ENCODE data around the gene ZNF75A.
A peak's percentile ranks its signal among the peaks of the same experiment; 100 is the strongest.
"Not testable (repeated sequence)": the region's sequence is repeated elsewhere in the genome, so short reads cannot be mapped to it uniquely, and the experiment has no call there.

The ZNF75A gene

DNA sequence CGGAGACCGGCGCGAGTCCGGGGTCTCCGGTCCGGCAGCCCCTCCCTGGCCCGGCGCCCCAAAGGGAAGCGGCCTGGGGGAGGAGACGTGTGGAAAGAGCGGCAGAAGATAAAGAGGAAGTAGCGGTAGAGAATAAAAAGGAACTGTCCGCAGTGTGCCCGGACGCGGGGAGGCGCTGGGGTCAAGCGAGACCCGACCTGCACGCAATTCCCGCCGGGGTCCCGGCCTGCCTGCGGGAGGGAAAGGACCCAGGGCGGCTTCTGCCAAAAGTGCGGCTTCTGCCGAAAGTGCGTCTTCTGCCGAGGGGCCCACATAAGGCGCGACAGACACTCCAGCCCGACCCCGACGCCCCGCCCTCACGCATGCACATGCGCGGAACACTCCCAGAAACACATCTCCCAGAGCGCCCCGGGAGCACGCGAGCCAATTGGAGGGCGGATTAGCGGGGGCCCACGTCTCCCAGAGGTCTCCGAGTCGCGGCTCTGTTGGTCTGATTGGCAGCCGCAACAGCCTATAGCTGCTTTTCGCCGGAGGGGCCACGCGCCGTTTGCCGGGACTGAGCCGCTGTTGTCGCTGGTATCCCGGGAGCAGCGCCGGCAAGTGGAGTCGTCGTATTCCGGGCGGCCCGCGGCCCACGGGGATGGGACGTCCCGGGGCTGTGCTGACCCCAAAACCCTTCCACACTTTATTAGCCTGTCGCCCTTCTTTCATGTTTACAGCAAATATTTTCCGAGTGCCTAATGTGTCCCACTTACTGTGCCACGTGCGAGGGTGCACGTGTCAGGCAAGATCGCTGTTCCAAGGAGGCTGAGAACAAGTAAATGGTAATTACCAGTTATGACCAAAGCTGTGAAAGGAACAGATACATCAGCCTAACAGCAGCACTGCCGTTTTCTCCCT is 40.9 kb upstream of the ZNF75A start:
- TF ChIP-seq, protein P1, sequence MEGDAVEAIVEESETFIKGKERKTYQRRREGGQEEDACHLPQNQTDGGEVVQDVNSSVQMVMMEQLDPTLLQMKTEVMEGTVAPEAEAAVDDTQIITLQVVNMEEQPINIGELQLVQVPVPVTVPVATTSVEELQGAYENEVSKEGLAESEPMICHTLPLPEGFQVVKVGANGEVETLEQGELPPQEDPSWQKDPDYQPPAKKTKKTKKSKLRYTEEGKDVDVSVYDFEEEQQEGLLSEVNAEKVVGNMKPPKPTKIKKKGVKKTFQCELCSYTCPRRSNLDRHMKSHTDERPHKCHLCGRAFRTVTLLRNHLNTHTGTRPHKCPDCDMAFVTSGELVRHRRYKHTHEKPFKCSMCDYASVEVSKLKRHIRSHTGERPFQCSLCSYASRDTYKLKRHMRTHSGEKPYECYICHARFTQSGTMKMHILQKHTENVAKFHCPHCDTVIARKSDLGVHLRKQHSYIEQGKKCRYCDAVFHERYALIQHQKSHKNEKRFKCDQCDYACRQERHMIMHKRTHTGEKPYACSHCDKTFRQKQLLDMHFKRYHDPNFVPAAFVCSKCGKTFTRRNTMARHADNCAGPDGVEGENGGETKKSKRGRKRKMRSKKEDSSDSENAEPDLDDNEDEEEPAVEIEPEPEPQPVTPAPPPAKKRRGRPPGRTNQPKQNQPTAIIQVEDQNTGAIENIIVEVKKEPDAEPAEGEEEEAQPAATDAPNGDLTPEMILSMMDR (conservative IDR thresholded peaks at IDR 0.05; ENCODE audit: low read depth), result no peak; the same call in 1 of the 2 replicates
- ChIA-PET POLR2A (ENCODE audit: low non-redundant PET) (interaction anchor here (0.8 to 1.0 kb wide), 2 partner anchors 11 to 137 kb away, joined by 3 to 13 read pairs; partner anchors contain the start of genes ZNF174 and ZSCAN32), CTCF (interaction anchor here (0.5 to 0.9 kb wide), 2 partner anchors 18 to 236 kb away, joined by 3 read pairs; partner anchors contain the start of gene CLUAP1)
- peak; percentile 96 for DNase-seq (ENCODE audit: low spot score)
- H3K27ac ChIP-seq, result peak overlapping the region; percentile 99

DNA sequence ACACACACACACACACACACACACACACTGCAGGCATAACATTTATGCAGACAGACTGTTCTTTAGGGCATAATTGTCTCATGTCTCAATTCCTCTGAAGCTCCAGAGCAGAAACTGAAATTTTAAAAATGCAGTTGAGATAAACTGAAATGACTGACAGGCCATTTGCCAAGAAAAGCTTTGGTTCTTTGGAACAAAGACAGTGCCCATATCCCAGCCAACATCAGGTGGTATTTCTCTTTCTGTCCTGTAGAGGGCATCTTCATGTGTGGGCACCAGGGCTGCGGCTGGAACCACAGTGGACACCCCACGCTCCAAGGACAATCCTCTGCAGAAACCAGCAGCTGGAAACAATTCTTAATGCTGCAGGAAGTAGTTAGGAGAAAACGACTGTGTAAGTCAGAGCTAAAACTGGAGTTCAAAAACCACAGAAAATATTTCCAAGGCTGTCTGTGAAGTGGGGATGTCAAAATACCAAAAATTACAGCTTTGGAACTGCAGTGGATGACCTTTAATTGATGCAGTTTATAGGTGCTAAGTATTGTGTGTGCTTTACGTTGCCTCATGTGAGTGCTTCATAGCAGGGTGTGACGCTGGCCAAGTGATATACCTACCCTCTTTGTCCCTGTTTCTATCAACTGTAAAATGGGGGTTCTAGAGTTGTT is 38.3 kb upstream of the ZNF75A start:
- DNase-seq (ENCODE audit: low spot score), result no peak

GRCh38 chr16:3268294-3268693 is 37.0 kb upstream of the ZNF75A start:
- POLR2A ChIA-PET (ENCODE audit: low non-redundant PET), result no interaction called here
- CTCF ChIA-PET, result no interaction called here
- TF ChIP-seq, protein P1 (conservative IDR thresholded peaks at IDR 0.05; ENCODE audit: low read depth), result no peak
- DNase-seq (ENCODE audit: low spot score), result no peak
- no peak overlapping the region for H3K27ac ChIP-seq

More for the DNA sequence above, 38.3 kb upstream of the ZNF75A start:
- TF ChIP-seq, protein P1 (conservative IDR thresholded peaks at IDR 0.05; ENCODE audit: low read depth), result no peak; the same call in 1 of the 2 replicates
- H3K27ac ChIP-seq, result no peak overlapping the region
- POLR2A ChIA-PET (ENCODE audit: low non-redundant PET), result interaction anchor here (1.1 kb wide), 1 partner anchor 16 kb away, joined by 3 read pairs; no protein-coding TSS in a partner anchor
- CTCF ChIA-PET, result interaction anchor here (0.6 to 1.6 kb wide), 6 partner anchors 10 to 195 kb away, joined by 3 to 5 read pairs (median 4); no protein-coding TSS in a partner anchor

DNA sequence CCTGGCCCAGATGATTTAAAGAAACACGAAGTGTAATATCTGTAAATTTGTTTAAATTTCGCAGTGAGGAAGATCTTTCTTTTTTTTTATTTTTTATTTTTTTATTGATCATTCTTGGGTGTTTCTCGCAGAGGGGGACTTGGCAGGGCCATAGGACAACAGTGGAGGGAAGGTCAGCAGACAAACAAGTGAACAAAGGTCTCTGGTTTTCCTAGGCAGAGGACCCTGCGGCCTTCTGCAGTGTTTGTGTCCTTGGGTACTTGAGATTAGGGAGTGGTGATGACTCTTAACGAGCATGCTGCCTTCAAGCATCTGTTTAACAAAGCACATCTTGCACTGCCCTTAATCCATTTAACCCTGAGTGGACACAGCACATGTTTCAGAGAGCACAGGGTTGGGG is 34.6 kb upstream of the ZNF75A start:
- CTCF ChIA-PET; DNase-seq (ENCODE audit: low spot score); POLR2A ChIA-PET (ENCODE audit: low non-redundant PET); H3K27ac ChIP-seq: not testable (repeated sequence)

GRCh38 chr16:3271281-3271680 is 34.0 kb upstream of the ZNF75A start:
- CTCF ChIA-PET; DNase-seq (ENCODE audit: low spot score); POLR2A ChIA-PET (ENCODE audit: low non-redundant PET); H3K27ac ChIP-seq: not testable (repeated sequence)

DNA sequence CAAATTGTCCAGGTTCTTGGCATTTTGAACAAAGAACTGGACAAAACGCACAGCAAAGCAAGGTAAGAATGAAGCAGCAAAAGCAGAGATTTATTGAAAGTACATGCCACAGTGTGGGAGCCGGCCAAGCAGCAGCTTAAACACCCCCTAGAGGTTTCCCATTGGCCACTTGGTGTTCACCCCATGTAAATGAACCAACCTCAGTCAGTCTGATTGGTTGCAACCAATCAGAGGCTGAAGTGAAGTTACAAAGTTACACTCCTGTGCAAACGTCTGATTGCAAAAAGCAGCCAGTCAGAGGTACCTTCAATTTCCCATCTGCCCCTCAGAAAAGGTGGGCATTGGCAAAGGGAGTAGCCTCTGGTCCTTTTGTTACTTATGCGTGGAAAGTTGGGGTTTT is 30.8 kb upstream of the ZNF75A start:
- TF ChIP-seq, protein P1 (conservative IDR thresholded peaks at IDR 0.05; ENCODE audit: low read depth), result no peak
- POLR2A ChIA-PET (ENCODE audit: low non-redundant PET), result no interaction called here
- DNase-seq (ENCODE audit: low spot score), result no peak
- no peak overlapping the region for H3K27ac ChIP-seq
- CTCF ChIA-PET, result no interaction called here

- ChIA-PET CTCF (no interaction called here), POLR2A (ENCODE audit: low non-redundant PET) (no interaction called here)
- no peak for DNase-seq (ENCODE audit: low spot score)
- TF ChIP-seq, protein P1 (conservative IDR thresholded peaks at IDR 0.05; ENCODE audit: low read depth), result no peak
- H3K27ac ChIP-seq, result no peak overlapping the region
Measured at GRCh38 chr16:3274947-3275346, 30.4 kb upstream of the ZNF75A start.

Data from RWPE1 (cell line).